Caki2 (cell line): ENCODE results near the gene ZFP36L2. TPM values are rescaled to one million over a fixed set of nuclear protein-coding genes. Genes with fewer than 3 reads are reported as not detected.

Source experiments
- DNase-seq: peaks from one replicate; pipeline ENCODE4 v3.0.0-alpha.2; 2015; ENCODE audit warnings: low read depth
- in situ Hi-C: cut with HindIII; loops from 2 replicates; pipeline ENCODE4 v1.10.0; 2016; ENCODE audit warnings: low sequenced_read_pairs, low pct_unique_long_range_greater_than_20kb, mixed read lengths
- total RNA-seq: library from RNA; depleted of rRNA; stranded (reverse); fragments of >200 nt; shearing (Covaris generic); gene quantifications from 2 replicates; pipeline ENCODE4 v1.2.3, GENCODE V29; 2014; ENCODE audit warnings: low replicate concordance

ZFP36L2 gene
- total RNA-seq, 1 experiment from 2014 or later = 0.41 TPM

DNA sequence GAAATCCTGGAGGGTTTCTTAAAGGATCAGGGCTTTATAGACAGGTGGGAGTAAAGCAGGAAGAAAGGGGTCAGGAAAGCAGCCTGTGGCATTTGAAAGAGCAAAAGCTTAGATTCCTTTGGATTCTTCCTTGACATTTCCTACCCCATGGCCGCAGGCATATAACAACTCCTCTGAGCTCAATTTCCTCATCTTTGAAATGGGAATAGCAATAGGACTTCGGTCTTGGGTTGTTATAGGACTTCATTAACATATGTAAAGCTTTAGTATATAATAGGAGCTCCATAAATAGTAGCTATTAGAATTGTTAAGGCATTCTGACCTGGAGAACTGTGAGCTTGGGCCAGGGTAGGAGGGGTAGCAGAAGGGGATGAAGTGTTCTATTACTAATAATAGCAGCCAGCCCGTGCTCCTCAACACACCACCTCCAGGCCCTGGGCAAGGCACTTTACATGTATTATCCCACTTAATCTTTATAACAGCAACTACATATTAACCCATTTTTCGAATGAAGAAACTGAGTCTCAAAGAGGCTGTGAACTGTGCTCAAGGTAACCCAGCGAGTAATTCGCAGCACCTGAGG, 10.6 kb downstream of the ZFP36L2 start:
- DNase-seq = no peak
- in situ Hi-C loops = no loop called here

DNA sequence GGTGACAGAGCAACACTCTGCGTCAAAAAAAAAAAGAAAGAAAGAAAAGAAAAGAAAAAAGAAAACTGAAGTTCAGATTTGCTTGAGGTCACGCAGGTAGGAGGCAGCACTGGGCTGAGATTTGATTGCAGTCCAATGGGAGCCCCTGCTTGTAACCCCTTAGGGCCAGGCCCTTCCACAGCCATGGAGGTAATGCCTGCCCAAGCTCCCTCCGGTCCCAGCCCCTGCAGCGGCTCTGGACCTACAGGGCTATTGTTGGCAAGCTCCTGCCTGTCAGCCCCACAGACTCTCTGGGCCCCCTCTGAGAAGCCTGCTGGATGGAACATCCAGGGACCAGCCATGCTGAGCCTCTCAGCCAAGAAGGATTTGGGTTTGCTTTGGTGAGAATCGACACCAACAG, 12.2 kb downstream of the ZFP36L2 start:
- DNase-seq = no peak
- in situ Hi-C loops = no loop called here

DNA sequence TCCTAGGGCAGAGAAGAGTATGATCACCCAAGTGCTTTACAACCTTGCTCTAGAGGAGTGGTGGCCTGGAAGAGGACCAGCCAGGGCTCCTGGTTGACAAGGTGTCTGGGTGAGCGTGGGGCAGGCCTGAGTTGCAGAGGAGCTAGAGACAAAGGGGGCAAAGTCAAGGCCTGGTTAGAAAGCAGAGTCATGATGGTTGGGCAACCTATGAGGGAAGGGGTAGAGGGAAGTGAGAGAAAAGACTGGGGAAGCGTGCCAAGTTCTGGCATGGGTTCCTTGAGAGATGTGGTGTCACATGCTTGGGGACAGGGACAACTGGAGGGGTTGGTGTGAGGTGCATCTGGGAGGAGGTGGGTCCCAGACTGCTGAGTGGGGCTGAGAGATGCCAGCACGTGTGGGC, 13.5 kb downstream of the ZFP36L2 start:
- DNase-seq = no peak
- in situ Hi-C loops = no loop called here

DNA sequence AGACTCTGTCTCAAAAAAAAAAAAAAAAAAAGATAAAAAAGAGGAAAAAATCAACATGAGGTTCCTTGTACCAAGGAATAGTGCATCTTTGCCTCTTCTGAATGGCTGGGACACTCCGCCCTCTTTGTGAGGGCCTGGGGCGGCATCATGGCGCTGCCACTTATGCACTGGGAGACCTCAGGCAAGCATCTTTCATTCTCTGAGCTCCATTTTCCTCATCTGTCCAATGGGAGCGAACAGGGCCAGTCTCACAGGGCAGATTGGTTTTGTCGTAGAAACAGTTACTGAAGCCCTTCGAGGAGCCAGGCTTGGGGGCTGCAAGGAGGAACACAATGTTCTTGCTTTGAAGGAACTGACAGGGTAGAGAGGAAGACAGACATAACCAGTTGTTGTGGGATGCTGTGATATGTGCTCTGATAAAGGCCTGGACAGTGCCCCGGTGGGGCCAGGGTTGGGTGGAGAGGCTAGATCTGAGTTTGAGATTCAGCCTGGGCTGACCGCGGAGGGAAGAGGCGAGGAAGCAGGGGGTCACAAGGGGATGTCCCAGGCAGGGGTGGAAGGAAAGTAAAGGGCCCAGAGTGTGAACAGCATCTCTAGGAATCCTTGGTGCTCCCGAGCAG, 14.1 kb downstream of the ZFP36L2 start:
- DNase-seq = no peak
- in situ Hi-C loops = no loop called here

DNA sequence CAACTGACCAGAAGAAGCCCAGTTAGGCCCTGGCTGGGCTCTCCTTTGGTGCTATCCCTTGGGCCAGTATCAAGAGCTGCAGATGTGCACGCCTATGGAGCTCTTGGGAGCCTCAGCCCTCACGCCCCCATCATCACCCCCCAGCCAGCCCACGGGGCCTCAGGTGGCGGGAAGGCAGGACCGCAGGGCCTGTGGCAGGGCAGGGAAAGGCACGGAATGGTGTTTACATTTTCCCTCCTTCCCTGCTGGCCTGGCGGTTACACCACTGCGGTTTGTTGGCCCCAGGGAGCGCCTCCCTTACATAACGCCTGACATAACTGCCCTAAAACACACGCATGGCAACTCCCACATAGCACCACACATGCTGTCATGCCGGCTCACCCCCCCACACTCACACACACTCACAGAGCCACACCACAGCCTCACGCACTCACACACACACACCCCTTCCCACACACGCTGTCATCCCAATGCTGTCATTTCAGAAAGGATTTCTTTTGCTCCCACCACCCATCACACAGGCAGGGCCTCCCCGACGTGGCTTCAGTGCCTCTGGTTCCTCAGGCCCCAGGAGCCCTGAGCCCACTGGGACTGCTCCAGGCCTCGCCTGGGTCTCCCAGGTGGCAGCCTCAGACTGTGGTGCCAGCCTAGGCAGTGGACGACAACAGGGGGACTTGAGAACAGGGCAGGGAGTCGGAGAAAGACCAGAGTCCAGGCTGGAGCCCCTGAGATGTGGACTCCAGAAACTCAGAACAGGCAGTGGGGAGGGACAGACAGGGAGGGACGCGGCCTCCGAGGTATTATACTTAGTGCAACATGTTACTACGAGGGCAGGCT, 15.7 kb downstream of the ZFP36L2 start:
- in situ Hi-C loops = no loop called here
- DNase-seq = no peak

DNA sequence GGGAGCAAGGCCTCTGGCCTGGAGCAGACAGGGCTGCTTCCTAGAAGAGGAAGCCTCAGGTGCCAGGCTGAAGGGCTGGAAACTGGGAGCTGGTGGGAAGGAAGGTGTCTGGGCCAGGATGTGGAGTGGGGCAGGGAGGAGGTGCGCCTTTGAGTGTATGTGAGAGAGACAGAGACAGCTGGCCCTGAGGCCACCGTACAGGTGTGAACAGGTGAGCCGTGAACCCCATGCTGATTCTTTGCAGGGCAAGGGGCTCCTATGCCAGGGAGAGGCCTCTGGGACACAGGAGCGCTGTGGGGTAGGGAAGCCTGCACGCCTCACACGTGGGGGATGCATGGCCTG, 16.3 kb downstream of the ZFP36L2 start:
- no peak for DNase-seq
- in situ Hi-C loops = no loop called here

DNA sequence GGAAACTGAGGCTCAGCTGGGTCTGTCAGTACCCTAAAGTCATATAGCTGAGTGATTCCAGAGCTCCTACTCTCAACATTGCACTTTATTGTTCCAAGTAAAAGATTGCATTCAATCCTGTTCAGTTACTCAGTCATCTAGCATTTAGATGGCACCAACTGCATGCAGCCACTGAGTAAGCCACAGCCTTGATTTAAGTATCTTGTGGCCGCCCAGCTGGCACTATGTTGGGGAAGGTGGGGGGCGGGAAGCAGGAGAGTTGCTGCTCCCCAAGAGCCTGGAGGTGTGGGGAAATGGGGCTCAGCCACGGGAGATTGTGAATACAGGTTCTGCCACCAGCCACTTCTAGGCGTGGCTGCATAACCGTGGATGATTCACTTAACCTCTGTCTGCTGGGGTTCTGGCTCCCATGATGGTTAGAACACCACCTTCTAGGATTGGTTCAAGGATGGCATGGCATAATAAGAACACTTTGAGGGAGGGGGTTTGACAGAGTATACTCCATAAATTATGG, 17.1 kb downstream of the ZFP36L2 start:
- DNase-seq = no peak
- in situ Hi-C loops = no loop called here

DNA sequence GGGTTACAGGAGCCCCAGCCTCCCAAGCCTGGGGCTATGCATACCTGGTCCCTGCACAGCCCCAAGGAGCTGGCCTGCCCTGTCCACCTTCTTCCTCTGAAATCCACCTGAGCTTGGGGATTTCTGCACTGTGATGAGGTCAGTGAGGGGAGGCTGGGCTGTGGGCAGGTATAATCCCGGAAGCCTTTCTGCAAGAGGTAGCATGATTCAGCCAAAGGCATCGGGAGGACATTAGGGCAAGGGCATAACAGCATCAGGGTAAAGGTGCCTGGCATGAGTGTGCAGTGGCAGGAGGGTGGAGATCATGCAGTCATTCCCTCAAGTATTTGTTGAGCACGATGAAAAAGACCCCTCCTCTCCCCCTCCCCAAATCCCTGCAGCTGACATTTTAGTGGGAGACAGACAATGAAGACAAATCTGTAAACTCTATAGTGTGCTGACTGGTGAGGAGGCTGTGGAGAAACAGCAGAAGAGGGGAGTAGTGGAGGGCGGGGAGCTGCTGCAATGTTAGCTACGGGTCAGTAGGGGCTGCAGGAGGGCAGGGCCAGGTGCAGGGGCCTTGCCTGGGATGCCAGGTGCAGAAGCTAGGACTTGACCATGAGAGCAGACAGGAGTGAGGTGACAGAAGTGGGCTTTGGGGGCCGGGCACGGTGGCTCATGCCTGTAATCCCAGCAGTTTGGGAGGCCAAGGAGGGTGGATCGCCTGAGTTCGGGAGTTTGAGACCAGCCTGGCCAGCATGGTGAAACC, 18.7 kb downstream of the ZFP36L2 start:
- in situ Hi-C loops = no loop called here
- DNase-seq = no peak

DNA sequence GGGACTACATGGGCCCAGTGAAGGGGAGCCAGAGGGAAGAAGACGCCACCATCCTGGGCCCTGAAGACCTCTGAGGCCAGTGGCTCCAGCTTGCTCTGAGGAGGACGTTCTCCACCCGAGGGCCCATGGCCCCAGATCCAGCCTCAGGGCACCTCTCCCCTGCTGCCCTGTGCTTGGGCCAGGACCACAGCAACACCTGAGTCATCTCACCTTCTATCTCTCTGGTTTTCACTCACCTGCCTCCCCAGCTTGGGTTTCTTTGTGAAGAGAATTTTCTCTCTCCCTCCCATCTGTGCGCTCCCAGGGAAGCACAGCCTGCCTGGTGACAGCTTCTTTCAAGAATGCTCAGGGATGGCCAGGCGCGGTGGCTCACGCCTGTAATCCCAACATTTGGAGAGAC, 19.8 kb downstream of the ZFP36L2 start:
- in situ Hi-C loops = no loop called here
- no peak for DNase-seq

DNA sequence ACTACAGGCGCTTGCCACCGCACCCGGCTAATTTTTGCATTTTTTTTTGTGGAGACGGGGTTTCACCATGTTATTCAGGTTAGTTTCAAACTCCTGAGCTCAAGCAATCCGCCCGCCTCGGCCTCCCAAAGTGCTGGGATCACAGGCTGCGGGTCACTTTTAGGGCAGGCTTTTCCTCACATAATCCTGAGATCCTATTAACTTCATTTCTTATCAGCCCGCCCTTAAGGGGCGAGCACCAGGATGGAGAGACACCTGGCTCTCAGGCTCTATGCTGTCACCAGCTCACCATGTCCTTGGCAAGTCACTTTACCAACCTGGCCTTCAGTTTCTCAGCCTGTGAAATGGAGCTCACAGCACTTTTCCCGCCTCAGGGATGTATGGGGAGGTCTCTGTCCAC, 23.0 kb downstream of the ZFP36L2 start:
- in situ Hi-C loops = no loop called here

DNA sequence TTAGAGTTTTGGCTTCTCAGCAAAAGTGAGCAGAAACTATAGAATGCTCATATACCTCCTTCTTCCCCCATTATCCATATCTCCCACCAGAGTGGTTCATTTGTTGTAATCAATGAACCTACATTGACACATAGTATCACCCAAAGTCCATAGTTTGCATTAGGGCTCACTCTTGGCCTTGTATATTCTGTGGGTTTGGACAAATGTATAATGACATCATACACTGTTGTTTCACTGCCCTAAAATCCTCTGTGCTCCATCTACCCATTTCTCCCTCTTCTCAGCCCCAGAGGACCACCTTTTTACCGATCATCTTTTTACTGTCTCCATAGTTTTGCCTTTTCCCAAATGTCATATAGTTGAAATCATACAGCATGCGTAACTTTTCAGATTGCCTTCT, 24.1 kb downstream of the ZFP36L2 start:
- no peak for DNase-seq
- in situ Hi-C loops = no loop called here

More for the DNA sequence above, 23.0 kb downstream of the ZFP36L2 start:
- no peak for DNase-seq

DNA sequence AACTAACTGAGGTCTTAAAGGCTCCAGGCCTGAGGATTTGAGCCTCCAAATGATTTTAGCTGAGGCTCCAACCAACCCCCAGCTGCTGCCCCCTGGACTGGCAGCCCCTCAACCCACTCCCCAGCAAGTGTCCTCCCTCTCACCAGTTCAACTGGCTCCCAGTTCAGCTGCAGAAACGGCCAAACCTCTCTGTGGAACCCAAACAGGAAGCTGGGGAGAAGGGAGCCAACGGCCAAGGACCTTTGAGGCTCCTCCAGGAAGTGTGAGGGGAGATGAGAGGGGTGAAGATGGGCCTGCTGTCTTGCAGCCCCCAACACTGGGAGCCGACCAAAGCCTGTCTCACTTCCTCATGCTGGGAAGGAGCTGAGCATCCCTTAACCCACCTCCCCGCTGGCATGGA, 24.9 kb downstream of the ZFP36L2 start:
- in situ Hi-C loops = no loop called here
- no peak for DNase-seq

DNA sequence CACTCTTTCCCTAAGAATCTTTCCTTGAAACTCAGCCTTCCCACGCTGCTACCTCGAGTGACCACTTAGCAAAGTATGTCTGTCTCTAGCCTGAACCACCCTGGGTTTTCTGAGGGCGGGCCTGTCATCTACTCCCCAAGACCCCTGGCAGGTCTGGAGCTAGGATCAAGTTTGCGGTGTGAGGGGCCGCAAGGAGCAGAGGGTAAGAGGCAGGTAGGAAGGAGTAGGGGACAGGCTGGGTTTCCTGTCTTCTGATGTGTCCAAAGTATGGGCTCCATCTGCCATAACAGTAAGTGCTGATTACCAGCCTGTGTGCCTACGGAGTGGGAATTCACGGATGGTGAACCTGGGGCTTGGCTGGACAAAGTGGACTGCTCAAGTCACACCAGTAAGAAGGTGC, 25.4 kb downstream of the ZFP36L2 start:
- in situ Hi-C loops = no loop called here

DNA sequence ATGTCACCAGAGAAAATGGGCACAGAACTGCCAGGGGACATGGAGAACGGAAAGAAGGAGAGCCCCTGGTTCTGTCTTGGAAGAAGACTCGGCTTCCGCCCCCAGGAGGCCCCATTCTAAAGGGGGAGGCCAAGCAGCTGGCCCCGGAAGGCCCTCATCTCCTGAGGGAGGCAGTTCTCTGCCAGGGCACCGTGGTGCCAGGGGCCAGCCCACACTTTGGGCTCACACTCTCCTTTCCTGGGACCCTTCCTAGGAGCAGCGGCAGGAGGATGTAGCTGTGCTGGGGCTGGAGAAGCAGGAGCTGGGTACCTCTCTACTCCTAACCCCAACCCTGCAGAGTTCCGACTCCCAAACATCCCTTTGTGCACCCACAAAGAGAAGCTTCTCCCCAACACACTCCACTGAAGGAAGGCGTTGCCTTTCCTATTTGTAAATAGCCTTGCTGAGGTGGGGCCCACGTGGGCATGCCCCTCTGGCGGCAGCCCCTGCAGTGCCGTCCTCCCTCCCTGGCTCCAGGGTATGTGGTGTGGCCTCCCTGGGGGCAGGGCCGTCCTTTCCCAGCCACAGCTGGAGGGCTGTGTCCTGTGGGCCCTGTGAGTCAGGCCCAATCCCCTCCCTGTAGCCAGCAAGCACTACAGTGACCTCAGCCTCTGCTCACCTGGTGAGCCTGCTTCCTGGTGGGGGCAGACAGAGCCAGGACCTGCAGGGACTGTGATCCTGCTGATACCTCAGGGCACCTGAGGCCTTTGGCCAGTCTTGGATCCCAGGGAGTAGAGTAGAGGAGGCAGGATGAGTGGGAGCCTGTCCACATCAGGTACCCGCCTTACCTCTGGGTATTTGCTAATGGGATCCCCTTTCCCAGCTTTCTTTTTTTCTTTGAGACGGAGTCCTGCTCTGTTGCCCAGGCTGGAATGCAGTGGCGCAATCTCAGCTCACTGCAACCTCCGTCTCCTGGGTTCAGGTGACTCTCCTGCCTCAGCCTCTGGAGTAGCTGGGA, 26.6 kb downstream of the ZFP36L2 start:
- DNase-seq = peak; percentile 75
- in situ Hi-C loops = no loop called here

More for the DNA sequence above, 25.4 kb downstream of the ZFP36L2 start:
- no peak for DNase-seq

DNA sequence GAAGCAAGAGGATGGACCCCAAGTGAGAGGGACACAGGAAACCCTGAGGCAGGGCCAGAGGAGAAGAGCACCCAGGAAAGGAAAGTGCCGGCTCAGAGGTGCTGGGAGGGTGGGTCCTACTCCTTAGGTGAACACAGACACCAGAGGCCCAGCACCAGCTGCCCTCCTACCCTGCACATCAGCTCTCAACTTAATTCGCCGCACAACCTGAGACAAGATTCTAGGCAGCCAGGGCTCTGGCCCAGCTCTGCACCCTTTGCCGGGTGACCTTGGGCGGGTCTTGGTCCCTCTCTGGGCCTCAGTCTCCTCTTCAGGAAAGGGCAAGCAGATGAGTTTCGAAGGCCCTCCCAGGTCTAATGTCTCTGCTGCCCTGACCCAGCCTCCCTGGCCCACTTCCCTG, 28.1 kb downstream of the ZFP36L2 start:
- DNase-seq = no peak
- in situ Hi-C loops = no loop called here

DNA sequence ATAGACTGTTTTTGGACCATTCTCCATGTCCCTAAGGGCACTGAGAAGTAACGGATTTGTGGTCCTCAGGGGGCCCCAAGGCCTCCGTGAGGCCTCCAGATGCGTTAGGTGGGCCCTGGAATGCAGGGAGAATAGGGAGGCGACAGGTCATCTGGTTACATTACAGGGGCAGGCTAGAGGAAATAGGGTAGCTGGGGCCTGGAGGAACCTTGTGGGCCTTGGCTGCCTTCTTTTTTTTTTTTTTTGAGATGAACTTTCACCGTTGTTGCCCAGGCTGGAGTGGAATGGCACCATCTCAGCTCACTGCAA, 28.9 kb downstream of the ZFP36L2 start:
- in situ Hi-C loops = no loop called here
- DNase-seq = no peak

DNA sequence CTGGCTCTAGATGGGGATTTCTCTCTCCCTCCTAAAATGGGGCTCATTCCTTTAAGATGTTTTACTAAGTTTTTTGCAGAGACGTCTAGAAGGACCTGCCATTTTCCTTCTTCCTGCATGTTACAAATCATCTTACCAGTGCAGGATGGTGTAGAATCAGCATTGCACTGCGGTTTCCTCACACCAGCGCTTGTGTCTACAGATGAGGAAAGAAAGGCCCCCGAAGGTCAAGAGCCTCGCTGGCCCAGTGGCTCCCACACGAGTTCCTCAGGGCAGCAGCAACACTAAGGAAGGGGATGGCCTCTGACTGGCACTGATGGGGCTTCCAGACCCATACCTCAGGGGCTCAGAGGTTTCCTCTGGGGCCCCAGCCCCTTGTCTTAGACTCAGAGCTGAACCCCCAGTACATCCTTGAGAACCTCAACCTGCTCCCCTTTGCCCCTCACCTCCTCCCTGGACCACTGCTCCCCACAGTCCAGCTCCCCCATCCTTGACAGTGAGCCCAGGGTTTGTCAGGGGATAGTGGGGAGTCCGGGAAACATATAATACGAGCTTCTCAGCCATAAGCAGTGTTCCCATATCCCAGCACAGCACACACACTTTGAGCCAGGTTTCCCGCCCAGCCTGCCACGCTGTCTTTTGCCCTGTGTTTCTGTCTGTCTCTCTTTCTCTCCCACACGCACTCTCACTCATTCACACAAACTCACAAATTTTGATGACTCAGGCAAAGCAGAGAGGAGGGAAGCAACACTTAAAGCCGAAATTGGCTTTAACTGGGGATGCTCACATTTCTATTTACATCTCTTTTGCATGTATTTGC, 29.4 kb downstream of the ZFP36L2 start:
- DNase-seq = peak; percentile 39
- in situ Hi-C loops = no loop called here
